ENCODE results near the gene PSTPIP2. TPM values are rescaled to one million over a fixed set of nuclear protein-coding genes. Genes with fewer than 3 reads are reported as not detected.

PSTPIP2 gene
- total RNA-seq, result 5.5 and 5.7 TPM in 2 replicates

GRCh38 chr18:46071653-46072375 lies at the start of gene PSTPIP2:
PSTPIP2 (minus strand) TSS chr18:46072260; CDS start chr18:46072188, 72 bp downstream.

GRCh38 chr18:46104128-46104911 lies 32.3 kb upstream of the PSTPIP2 start, which contains the start of gene HAUS1:
HAUS1 (plus strand) TSS chr18:46104385; CDS start chr18:46104412, 27 bp downstream.

GRCh38 chr18:46097801-46098615 lies 25.9 kb upstream of the PSTPIP2 start, which contains the start of gene ATP5F1A:
ATP5F1A (minus strand) TSS chr18:46098296; CDS start chr18:46098231, 65 bp downstream.

GRCh38 chr18:45967007-45967706 lies 104.9 kb downstream of the PSTPIP2 start, which contains the start of gene EPG5:
EPG5 (minus strand) TSS chr18:45967329; CDS start chr18:45967239, 90 bp downstream.

Other genes starting within 250 kb of the PSTPIP2 start
- 0.14 and 0.92 TPM in 2 replicates for gene SIGLEC15, start 246.6 kb downstream of the PSTPIP2 start, total RNA-seq
- 18.3 and 28.3 TPM in 2 replicates for gene EPG5, start 104.9 kb downstream of the PSTPIP2 start, total RNA-seq
- 569 and 765 TPM in 2 replicates for gene ATP5F1A, start 26.0 kb upstream of the PSTPIP2 start, total RNA-seq
- gene HAUS1, start 32.1 kb upstream of the PSTPIP2 start, total RNA-seq, result 19.9 and 21.1 TPM in 2 replicates